Measurements from ENCODE around the gene SCNN1G.

The SCNN1G gene

GRCh38 chr16:23255000-23255399 is 72.5 kb downstream of the SCNN1G start:
- DNase-seq = no peak

- DNase-seq = no peak
Observed at GRCh38 chr16:23256440-23256839, 73.9 kb downstream of the SCNN1G start.

- DNase-seq = no peak
Observed at GRCh38 chr16:23257682-23258081, 75.1 kb downstream of the SCNN1G start.

- DNase-seq = no peak
Observed at GRCh38 chr16:23258919-23259237, 76.3 kb downstream of the SCNN1G start.
